Epithelial cell of prostate (primary cell): ENCODE measurements around the gene KDF1.

Experiments used
- DNase-seq: peaks from one replicate; pipeline ENCODE4 v3.0.0-alpha.2; 2011; ENCODE audit warnings: low read depth, low spot score
- H3K27ac ChIP-seq: fragments of 450-650 bp; 2 replicates; pipeline ENCODE4 v1.5.1; 2017; ENCODE audit warnings: mild to moderate bottlenecking

Gene KDF1

GRCh38 chr1:26922431-26922729 lies 37.9 kb downstream of the KDF1 start:
- no peak for DNase-seq
- H3K27ac ChIP-seq, result peak overlapping the region; percentile 65

- DNase-seq, result peak; percentile 82
- H3K27ac ChIP-seq, result peak within 1 kb of the TSS; percentile 65
Observed at GRCh38 chr1:26921540-26922430, 38.5 kb downstream of the KDF1 start, which contains the start of gene NUDC. NUDC (plus strand) TSS chr1:26921743; CDS start chr1:26921849, 106 bp downstream.

GRCh38 chr1:26921126-26921539 lies 39.1 kb downstream of the KDF1 start:
- no peak for DNase-seq
- no peak overlapping the region for H3K27ac ChIP-seq

- DNase-seq, result no peak
- no peak overlapping the region for H3K27ac ChIP-seq
Observed at GRCh38 chr1:26915204-26915842, 44.9 kb downstream of the KDF1 start.

GRCh38 chr1:26913754-26914619 lies 46.3 kb downstream of the KDF1 start, which contains the start of gene NR0B2:
NR0B2 (minus strand) TSS chr1:26913975; CDS start chr1:26913940, 35 bp downstream.
- no peak for DNase-seq
- H3K27ac ChIP-seq, result no peak within 1 kb of the TSS

- no peak overlapping the region for H3K27ac ChIP-seq
- no peak for DNase-seq
Observed at GRCh38 chr1:26913389-26913753, 46.9 kb downstream of the KDF1 start.

GRCh38 chr1:26912147-26912490 lies 48.1 kb downstream of the KDF1 start:
- no peak overlapping the region for H3K27ac ChIP-seq
- DNase-seq, result no peak

GRCh38 chr1:26911399-26912146 lies 48.7 kb downstream of the KDF1 start:
- no peak overlapping the region for H3K27ac ChIP-seq
- no peak for DNase-seq

- no peak for DNase-seq
- H3K27ac ChIP-seq, result no peak overlapping the region
Observed at GRCh38 chr1:26910343-26911160, 49.7 kb downstream of the KDF1 start.

GRCh38 chr1:26909951-26910342 lies 50.3 kb downstream of the KDF1 start:
- H3K27ac ChIP-seq, result no peak overlapping the region
- DNase-seq, result no peak

GRCh38 chr1:26907071-26907917 lies 53.0 kb downstream of the KDF1 start:
- H3K27ac ChIP-seq, result peak overlapping the region; percentile 44
- DNase-seq, result peak; percentile 93

GRCh38 chr1:26900815-26901511 lies 59.3 kb downstream of the KDF1 start:
- peak overlapping the region; percentile 85 for H3K27ac ChIP-seq
- no peak for DNase-seq

GRCh38 chr1:26900001-26900814 lies 60.1 kb downstream of the KDF1 start, which contains the start of gene GPATCH3:
GPATCH3 (minus strand) TSS chr1:26900467; CDS start chr1:26900442, 25 bp downstream.
- peak within 1 kb of the TSS; percentile 85 for H3K27ac ChIP-seq

More at GRCh38 chr1:26900001-26900814, 60.1 kb downstream of the KDF1 start, which contains the start of gene GPATCH3:
- DNase-seq, result peak; percentile 78
